H1 (cell line): ENCODE data around the gene DHRS4. TPM values are rescaled to one million over a fixed set of nuclear protein-coding genes. Genes with fewer than 3 reads are reported as not detected.
"Not testable (repeated sequence)": the region's sequence is repeated elsewhere in the genome, so short reads cannot be mapped to it uniquely, and the experiment has no call there.

Source experiments
- CTCF ChIA-PET: fragments of 300-600 bp; sonication (Branson Sonifier 250); formaldehyde crosslinking; loops from one replicate; lab custom pipeline; 2021; ENCODE audit not compliant: partially characterized antibody; lab: Charles Lee
- POLR2A ChIA-PET: fragments of 300-600 bp; sonication (Branson Sonifier 250); formaldehyde crosslinking; loops from one replicate; lab custom pipeline; 2021; ENCODE audit warnings: inconsistent platforms; ENCODE audit not compliant: partially characterized antibody; lab: Charles Lee
- DNase-seq, 2 experiments: peaks; one replicate each; pipeline versions ENCODE4 v3.0.0 to v3.0.0-alpha.2; 2010 to 2022; ENCODE audit warnings: low spot score in 2 of 2, low read depth in 1 of 2, mixed read lengths in 1 of 2
- FAIRE-seq: peaks from 2 replicates; lab custom pipeline; 2011; peaks lifted over from hg19 to GRCh38; lab: Jason Lieb, UNC
- H2AFZ ChIP-seq: 2 replicates; pipeline ENCODE4 v1.8.1; 2012; ENCODE audit warnings: low read length, inconsistent platforms
- H2AK5ac ChIP-seq: 2 replicates; pipeline ENCODE4 v1.6.1; 2013; ENCODE audit warnings: low read depth, low read length
- H2BK120ac ChIP-seq: replicated peaks from 2 replicates; pipeline ENCODE3; 2013; ENCODE audit warnings: low read depth, low read length, inconsistent platforms
- H2BK12ac ChIP-seq: 2 replicates; pipeline ENCODE4 v1.6.1; 2013; ENCODE audit warnings: low read depth, low read length
- H2BK15ac ChIP-seq: 2 replicates; pipeline ENCODE4 v1.6.1; 2013; ENCODE audit warnings: low read length
- H2BK20ac ChIP-seq: 2 replicates; pipeline ENCODE4 v1.6.1; 2013; ENCODE audit warnings: low read length
- H2BK5ac ChIP-seq: 2 replicates; pipeline ENCODE4 v1.6.1; 2013; ENCODE audit warnings: low read depth, low read length
- H3K14ac ChIP-seq: 2 replicates; pipeline ENCODE4 v1.6.1; 2013; ENCODE audit warnings: inconsistent platforms; ENCODE audit not compliant: insufficient read length
- H3K18ac ChIP-seq: 2 replicates; pipeline ENCODE4 v1.6.1; 2013; ENCODE audit warnings: low read length; ENCODE audit errors: extremely low read depth
- H3K23ac ChIP-seq: 2 replicates; pipeline ENCODE4 v1.6.1; 2013; ENCODE audit warnings: inconsistent platforms; ENCODE audit not compliant: insufficient read length
- H3K23me2 ChIP-seq: 2 replicates; pipeline ENCODE4 v1.6.1; 2013; ENCODE audit warnings: low read depth, low read length
- H3K27ac ChIP-seq: 2 replicates; pipeline ENCODE4 v1.6.1; 2011; ENCODE audit warnings: low read depth, low read length, inconsistent platforms
- H3K27me3 ChIP-seq, 4 experiments: replicated peaks in 1 of 4; 1 replicate in 1 of 4; 2 replicates in 3 of 4; pipeline versions ENCODE4 v1.6.1 to v1.8.1; 2011 to 2013; ENCODE audit warnings: low read length in 3 of 4, mild to moderate bottlenecking in 3 of 4, inconsistent platforms in 2 of 4, mixed read lengths in 2 of 4, moderate library complexity in 1 of 4; ENCODE audit not compliant: control insufficient read depth in 3 of 4, insufficient read depth in 3 of 4; ENCODE audit errors: extremely low read depth in 1 of 4
- H3K36me3 ChIP-seq, 4 experiments: 2 replicates each; pipeline versions ENCODE4 v1.6.1 to v1.8.1; 2011 to 2013; ENCODE audit warnings: mild to moderate bottlenecking in 4 of 4, low read length in 3 of 4, moderate library complexity in 2 of 4, control low read depth in 1 of 4, inconsistent platforms in 1 of 4; ENCODE audit not compliant: insufficient read depth in 4 of 4, control insufficient read depth in 2 of 4
- H3K4ac ChIP-seq: replicated peaks from 2 replicates; pipeline ENCODE3; 2013; ENCODE audit warnings: low read length, low read depth, mixed read lengths, inconsistent platforms; ENCODE audit not compliant: insufficient read length
- H3K4me1 ChIP-seq, 4 experiments: replicated peaks in 1 of 4; 1 replicate in 1 of 4; 2 replicates in 3 of 4; pipeline versions ENCODE4 v1.6.1 to v1.8.1; 2011 to 2013; ENCODE audit warnings: low read length in 3 of 4, inconsistent platforms in 2 of 4, mixed read lengths in 1 of 4; ENCODE audit not compliant: insufficient read depth in 4 of 4, control insufficient read depth in 3 of 4
- H3K4me2 ChIP-seq, 2 experiments: 2 replicates each; pipeline versions ENCODE4 v1.6.1 to v1.8.1; 2011 to 2013; ENCODE audit warnings: low read depth in 2 of 2, low read length in 2 of 2, control low read depth in 1 of 2, inconsistent platforms in 1 of 2, mild to moderate bottlenecking in 1 of 2; ENCODE audit not compliant: insufficient read depth in 1 of 2
- H3K4me3 ChIP-seq, 4 experiments: fragments of 200-600, 300-600 bp in 1 of 4; sonication (generic), shearing (Covaris generic), sonication (Bioruptor Twin) in 1 of 4; 2 replicates each; pipeline versions ENCODE4 v1.5.1 to v1.8.1; 2011 to 2016; ENCODE audit warnings: low read length in 4 of 4, low read depth in 3 of 4, control low read depth in 2 of 4, inconsistent platforms in 2 of 4, mild to moderate bottlenecking in 2 of 4, mixed read lengths in 1 of 4, moderate library complexity in 1 of 4; ENCODE audit not compliant: insufficient read depth in 2 of 4; ENCODE audit errors: extremely low read depth in 1 of 4
- H3K56ac ChIP-seq: replicated peaks from 2 replicates; pipeline ENCODE3; 2013; ENCODE audit warnings: low read depth, mild to moderate bottlenecking, mixed read lengths, low read length, inconsistent platforms; ENCODE audit not compliant: insufficient read length
- H3K79me1 ChIP-seq: 2 replicates; pipeline ENCODE4 v1.6.1; 2013; ENCODE audit warnings: low read depth, low read length, control low read depth
- H3K79me2 ChIP-seq, 2 experiments: 2 replicates each; pipeline versions ENCODE4 v1.6.1 to v1.8.1; 2012 to 2013; ENCODE audit warnings: low read length in 2 of 2, mild to moderate bottlenecking in 2 of 2, inconsistent platforms in 1 of 2; ENCODE audit not compliant: insufficient read depth in 2 of 2, control insufficient read depth in 1 of 2
- H3K9ac ChIP-seq, 4 experiments: replicated peaks in 1 of 4; 1 replicate in 1 of 4; 2 replicates in 3 of 4; pipeline versions ENCODE4 v1.6.1 to v1.8.1; 2011 to 2013; ENCODE audit warnings: low read depth in 3 of 4, low read length in 3 of 4, control low read depth in 2 of 4, mild to moderate bottlenecking in 2 of 4, moderate library complexity in 2 of 4, inconsistent platforms in 1 of 4; ENCODE audit errors: extremely low read depth in 1 of 4
- H3K9me3 ChIP-seq, 2 experiments: 2 replicates each; pipeline versions ENCODE4 v1.6.1 to v1.8.1; 2012 to 2013; ENCODE audit warnings: mild to moderate bottlenecking in 2 of 2, moderate library complexity in 2 of 2, control low read depth in 1 of 2, inconsistent platforms in 1 of 2, low read depth in 1 of 2, low read length in 1 of 2, mixed read lengths in 1 of 2; ENCODE audit not compliant: insufficient read depth in 2 of 2
- H4K20me1 ChIP-seq, 2 experiments: replicated peaks in 1 of 2; 2 replicates each; pipeline versions ENCODE3 to v1.8.1; 2011 to 2013; ENCODE audit warnings: inconsistent platforms in 2 of 2, low read length in 2 of 2, mild to moderate bottlenecking in 1 of 2; ENCODE audit not compliant: insufficient read depth in 2 of 2, control insufficient read depth in 1 of 2
- H4K5ac ChIP-seq: 2 replicates; pipeline ENCODE4 v1.6.1; 2013; ENCODE audit warnings: low read length, low read depth, mixed read lengths, inconsistent platforms; ENCODE audit not compliant: insufficient read length
- H4K8ac ChIP-seq: 2 replicates; pipeline ENCODE4 v1.8.0; 2013; ENCODE audit warnings: mild to moderate bottlenecking, moderate library complexity, low read length, inconsistent platforms; ENCODE audit not compliant: insufficient read depth; ENCODE audit errors: extremely low read depth
- H4K91ac ChIP-seq: replicated peaks from 2 replicates; pipeline ENCODE3; 2013; ENCODE audit warnings: low read length, mixed read lengths, inconsistent platforms; ENCODE audit not compliant: insufficient read length
- WGBS, 2 experiments: shearing (Covaris generic) in 1 of 2; methylation state at CpG; one replicate each; pipeline versions ENCODE4 v1.1.6 to v1.1.7; 2013 to 2015; ENCODE audit warnings: low lambda C conversion rate in 2 of 2, mixed read lengths in 2 of 2, inconsistent platforms in 1 of 2, low coverage in 1 of 2, missing lambda C conversion rate in 1 of 2; ENCODE audit not compliant: insufficient replicate concordance in 2 of 2, insufficient coverage in 1 of 2, insufficient read length in 1 of 2; ENCODE audit errors: extremely low coverage in 1 of 2, missing lambda C conversion rate in 1 of 2; 5-methylcytosine and 5-hydroxymethylcytosine counted together
- polyA plus RNA-seq, 7 experiments: library from polyadenylated mRNA; depleted of rRNA in 3 of 7; stranded (reverse) in 5 of 7; unstranded in 2 of 7; fragments of >200 nt in 5 of 7; fragments of 200-250 nt in 2 of 7; gene quantifications; 1 replicate in 5 of 7; 2 replicates in 1 of 7; 4 replicates in 1 of 7; pipeline versions ENCODE4 v1.2.1 to v1.2.3, GENCODE V29; 2011 to 2013; ENCODE audit warnings: missing spikeins in 2 of 7, mixed read lengths in 2 of 7
- total RNA-seq: library from RNA; stranded (reverse); fragmentation: NEBNext Ultra II Directional; extraction: Animal tissue kit (Norgen Biotek cat#: 25700); gene quantifications from 2 replicates; pipeline ENCODE4 v1.2.1, GENCODE V29; 2021

The DHRS4 gene
- total and polyA plus RNA-seq, 2 of the 8 experiments (the other 6 are each of a cell fraction or from before 2014, with no cell fraction given) = 11.7 to 16.2 TPM

DNA sequence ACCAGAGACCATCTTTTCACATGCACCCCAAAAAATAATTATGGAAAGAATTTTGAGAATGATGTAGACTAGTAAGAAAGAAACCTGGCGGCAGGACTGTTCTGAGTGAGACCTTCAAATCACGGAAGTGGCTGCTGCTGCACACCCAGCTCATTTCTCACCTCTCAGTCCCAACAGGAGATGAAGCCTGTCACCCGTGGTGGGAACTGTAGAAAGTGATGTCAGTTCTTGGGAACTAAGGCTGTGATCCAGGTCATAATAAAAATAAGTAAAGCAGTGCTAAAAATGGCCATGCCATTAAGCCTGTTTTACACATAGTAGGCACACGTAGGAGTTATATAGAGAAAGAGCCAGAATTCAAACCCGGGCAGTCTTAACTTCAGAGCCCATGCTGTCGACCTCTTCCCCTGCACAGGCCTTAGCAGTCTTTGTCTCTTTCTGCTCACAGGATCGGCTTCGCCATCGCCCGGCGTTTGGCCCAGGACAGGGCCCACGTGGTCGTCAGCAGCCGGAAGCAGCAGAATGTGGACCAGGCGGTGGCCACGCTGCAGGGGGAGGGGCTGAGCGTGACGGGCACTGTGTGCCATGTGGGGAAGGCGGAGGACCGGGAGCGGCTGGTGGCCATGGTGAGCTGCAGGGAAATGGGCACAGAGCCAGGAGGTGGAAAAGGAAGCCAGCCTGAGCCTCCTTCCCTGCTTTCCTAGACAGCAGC, 36.3 kb downstream of the DHRS4 start:
- not testable (repeated sequence) for H4K5ac ChIP-seq, H3K23me2 ChIP-seq, H2BK20ac ChIP-seq, H2BK120ac ChIP-seq, H2AFZ ChIP-seq, H3K4me1 ChIP-seq, H3K27me3 ChIP-seq, H3K56ac ChIP-seq, FAIRE-seq, H3K4ac ChIP-seq, H3K79me2 ChIP-seq, H3K9me3 ChIP-seq, H4K8ac ChIP-seq, H3K14ac ChIP-seq, H3K27ac ChIP-seq, H4K20me1 ChIP-seq, H4K91ac ChIP-seq, H3K36me3 ChIP-seq, H3K18ac ChIP-seq, DNase-seq, H3K4me3 ChIP-seq, H3K9ac ChIP-seq, H2BK5ac ChIP-seq, H3K4me2 ChIP-seq, H2AK5ac ChIP-seq, H2BK12ac ChIP-seq, H2BK15ac ChIP-seq, H3K79me1 ChIP-seq, H3K23ac ChIP-seq
- CTCF ChIA-PET = interaction anchor here (0.9 to 2.3 kb wide), 4 partner anchors 36 to 154 kb away, joined by 3 to 9 read pairs (median 4); no protein-coding TSS in a partner anchor
- POLR2A ChIA-PET = interaction anchor here (1.1 to 1.7 kb wide), 2 partner anchors 62 to 104 kb away, joined by 3 to 7 read pairs; partner anchors contain the start of genes CARMIL3 and PCK2
- WGBS, 2 experiments = 90% methylated on average over 9 of the region's 21 CpGs; no CpG with 5 or more reads in 1 of the 2 experiments
